Activated CD4-positive, CD25-positive, alpha-beta regulatory T cell treated with anti-CD3 and anti-CD28 coated beads, Interleukin-2, amount 50 U/mL, for 24 hours (primary cell): ENCODE measurements around the gene ETV3.
"Not testable (repeated sequence)": the region's sequence is repeated elsewhere in the genome, so short reads cannot be mapped to it uniquely, and the experiment has no call there.

ENCODE experiments used
- ATAC-seq, 2 donors: fragments of 150-1000 bp; cut with Tn5 transposase; one replicate each; pipeline ENCODE4 v1.10.0; 2021; ENCODE audit warnings: mild to moderate bottlenecking in 1 of 2, moderate library complexity in 1 of 2

The ETV3 gene

GRCh38 chr1:157138220-157139051, at the start of gene ETV3:
ETV3 (minus strand) TSS chr1:157138395; CDS start chr1:157136352, 2,043 bp downstream.
- ATAC-seq: peak; percentile 86 to 91

- no peak for ATAC-seq
Measured at GRCh38 chr1:157186281-157186992, 48.2 kb upstream of the ETV3 start.

DNA sequence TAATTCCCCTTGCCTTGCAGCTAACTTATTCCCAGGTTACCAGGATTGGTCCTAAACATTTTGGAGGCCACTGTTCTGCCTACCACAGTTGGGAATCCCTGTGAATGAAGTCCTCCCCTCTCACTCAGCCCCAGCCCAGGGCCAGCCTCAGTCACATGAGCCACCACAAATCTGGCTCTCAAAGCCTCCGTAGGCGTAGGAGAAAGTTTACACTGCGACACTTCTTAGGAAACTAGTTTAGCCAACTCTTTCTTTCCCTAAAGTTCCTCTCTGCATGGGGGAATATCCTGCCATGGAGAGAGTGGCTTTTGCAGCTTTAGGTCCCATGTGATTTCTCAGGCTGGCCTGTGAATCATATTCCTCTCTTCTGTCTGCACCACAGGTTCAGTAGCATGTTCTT, 45.7 kb upstream of the ETV3 start:
- ATAC-seq: no peak

DNA sequence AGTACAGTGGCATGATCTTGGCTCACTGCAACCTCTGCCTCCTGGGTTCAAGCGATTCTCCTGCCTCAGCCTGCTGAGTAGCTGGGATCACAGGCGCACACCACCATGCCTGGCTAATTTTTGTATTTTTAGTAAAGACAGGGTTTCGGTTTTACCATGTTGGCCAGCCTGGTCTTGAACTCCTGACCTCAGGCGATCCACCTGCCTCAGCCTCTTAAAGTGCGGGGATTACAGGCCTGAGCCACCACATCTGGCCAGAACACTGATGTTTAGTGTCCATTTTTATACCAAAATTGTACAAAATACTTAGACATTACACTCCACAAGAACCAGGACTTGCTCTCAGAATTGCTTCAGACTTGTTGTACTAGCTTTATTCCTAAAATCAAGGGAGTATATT, 44.2 kb upstream of the ETV3 start:
- not testable (repeated sequence) for ATAC-seq

GRCh38 chr1:157181790-157182189, 43.6 kb upstream of the ETV3 start:
- no peak for ATAC-seq

DNA sequence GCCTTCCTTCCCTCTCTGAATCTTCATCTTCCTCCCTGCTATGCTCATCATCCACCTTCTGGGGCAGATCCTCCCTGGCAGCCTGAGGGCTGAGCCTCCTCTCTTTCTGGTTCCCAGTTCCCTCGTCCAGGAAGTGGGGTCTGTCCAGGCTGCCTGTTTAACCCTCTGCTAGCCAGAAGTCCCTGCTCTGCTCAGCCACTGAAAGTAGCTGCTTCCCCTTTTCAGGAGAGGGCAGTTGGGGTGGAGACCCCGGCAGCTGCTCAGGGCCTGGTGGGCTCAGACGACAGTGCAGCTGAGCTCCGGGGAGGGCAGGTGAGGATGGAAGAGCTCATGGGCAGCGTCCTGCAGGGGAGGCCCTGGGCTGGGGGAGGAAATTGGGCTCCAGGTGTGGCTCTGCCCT, 43.1 kb upstream of the ETV3 start:
- no peak for ATAC-seq

DNA sequence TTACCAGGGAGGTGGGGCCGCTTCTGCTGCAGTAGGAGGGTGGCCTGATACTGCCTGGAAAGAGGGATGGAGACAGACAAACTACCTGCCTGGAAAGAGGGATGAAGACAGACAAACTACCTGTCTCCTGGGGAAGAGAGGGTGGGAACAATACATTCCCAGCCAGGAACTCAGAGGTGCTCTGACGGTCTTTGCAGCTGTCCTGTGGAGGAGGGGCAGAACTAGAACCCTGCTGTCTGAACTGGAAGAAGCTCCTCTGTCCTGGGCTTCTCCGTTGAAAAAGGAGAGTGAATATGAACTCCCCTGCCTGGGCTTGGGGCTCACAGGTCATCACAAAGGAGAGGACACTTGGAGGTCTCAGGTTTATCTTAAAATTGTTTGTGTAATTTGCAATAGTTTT, 40.3 kb upstream of the ETV3 start:
- ATAC-seq: no peak

DNA sequence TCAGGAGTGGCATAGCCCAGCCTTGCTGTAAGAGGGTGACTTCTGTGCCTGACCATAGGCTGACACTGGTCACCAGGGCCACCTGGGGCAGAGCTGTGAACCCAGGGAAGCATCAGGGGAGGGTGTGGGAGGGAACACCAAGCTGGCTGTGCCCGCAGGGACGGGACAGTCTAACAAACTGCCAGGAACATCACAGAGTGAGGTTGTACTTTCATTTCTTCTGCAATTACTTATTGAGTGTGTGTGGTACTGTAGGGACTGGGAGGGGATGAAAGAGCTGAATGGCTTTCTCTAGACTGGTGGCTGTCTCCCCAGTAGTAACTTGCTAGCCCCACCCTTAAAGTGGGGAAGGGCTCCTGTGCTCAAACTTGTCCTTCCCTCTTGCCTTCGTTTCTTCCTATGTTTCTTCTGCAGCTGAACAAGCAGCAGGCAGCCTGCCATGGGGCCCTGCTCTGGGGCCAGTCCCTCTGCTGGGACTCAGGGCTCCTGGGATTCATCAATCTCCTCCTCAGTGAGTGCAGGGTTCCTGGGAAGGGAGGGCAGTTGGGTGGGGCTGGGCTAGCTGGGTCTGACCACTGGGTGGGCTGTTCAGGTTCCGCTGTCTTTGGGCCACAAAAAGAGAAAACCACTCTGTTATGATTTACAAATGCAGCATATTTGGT, 39.7 kb upstream of the ETV3 start:
- ATAC-seq: no peak

GRCh38 chr1:157176591-157177121, 38.5 kb upstream of the ETV3 start:
- no peak for ATAC-seq

GRCh38 chr1:157176016-157176415, 37.8 kb upstream of the ETV3 start:
- no peak for ATAC-seq

DNA sequence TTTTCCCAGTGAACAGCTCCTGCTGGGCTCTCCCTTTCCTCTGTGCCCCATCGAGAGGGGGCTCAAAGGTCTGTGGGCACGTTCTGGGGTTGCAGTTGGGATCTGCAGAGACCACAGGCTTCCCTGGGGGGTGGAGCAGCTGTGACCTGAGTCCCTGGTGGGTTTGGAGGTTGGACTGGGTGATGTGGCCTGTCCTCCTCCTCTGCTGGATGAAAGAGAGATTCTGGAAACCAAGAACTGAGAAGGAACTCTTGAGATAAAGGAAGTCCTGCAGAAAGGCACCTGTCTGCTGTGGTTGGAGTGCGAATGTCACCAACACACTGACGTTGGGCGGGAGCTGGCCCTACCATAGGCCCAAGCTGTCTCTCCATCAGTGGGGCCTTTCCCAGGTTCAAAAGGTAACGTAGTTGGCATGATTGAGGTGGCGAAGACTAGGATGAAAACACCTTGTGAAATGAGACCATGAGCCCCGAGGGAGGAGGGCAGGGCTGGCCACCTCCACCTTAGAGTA, 35.8 kb upstream of the ETV3 start:
- ATAC-seq: no peak

DNA sequence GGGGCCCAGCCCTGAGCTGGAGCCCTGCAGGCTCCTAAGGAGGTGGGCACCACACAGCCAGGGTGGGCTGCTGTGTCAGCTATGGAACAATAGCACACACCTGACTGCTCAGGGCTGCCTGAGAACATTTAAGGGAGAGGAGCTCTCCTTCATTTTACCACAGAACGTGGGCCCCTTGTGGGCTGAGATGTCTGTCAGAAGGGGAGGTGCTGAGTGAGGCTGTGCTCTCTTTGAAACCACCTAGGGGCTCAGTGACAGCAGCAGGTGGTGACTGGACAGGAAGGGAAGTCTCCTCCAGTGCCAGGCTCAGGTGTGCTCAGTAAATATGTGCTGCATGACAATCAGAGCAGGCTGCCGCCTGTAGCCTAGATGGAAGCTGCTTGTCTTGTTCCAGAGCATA, 35.0 kb upstream of the ETV3 start:
- not testable (repeated sequence) for ATAC-seq

GRCh38 chr1:157172591-157172990, 34.4 kb upstream of the ETV3 start:
- not testable (repeated sequence) for ATAC-seq

- ATAC-seq: not testable (repeated sequence)
Measured at GRCh38 chr1:157171903-157172503, 33.8 kb upstream of the ETV3 start.

GRCh38 chr1:157170677-157171515, 32.7 kb upstream of the ETV3 start:
- no peak for ATAC-seq

DNA sequence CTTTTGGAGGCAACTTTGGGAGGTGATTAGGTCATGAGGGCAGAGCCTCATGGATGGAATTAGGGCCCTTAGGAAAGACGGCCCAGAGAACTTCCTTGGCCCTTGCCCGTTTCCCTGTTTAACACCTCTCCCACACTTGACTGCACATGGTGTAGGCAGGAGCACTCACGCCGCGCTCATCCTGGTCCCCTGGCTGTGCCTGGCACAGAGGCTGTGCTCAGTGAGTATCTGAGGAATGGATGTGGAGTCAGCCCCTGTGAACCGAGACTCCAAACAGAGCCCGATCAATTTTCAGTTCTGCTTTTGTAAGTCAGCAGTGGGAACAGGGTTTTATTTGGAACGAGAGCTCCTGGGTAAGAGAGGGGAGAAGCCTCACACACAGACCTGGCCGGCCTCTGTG, 29.8 kb upstream of the ETV3 start:
- no peak for ATAC-seq

- no peak for ATAC-seq
Measured at GRCh38 chr1:157167437-157167836, 29.2 kb upstream of the ETV3 start.

DNA sequence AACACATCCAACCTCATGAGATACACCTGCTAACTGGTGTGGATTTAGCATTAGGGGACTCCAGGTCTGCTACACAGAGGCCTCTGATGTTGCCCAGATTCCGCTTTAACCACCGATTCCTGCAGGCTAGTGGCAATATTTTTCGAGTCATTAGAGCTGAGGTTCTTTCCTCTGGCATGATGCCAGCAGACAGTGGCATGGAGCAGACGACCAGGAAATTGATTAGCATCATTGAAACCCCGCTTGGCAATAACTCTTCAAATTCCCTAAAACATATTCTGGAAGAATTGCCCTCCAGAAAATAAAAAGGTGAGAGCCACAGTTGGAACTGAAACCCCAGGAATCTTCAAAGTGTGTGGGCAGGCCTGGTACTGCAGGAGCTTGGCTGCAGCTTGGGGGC, 28.4 kb upstream of the ETV3 start:
- no peak for ATAC-seq

DNA sequence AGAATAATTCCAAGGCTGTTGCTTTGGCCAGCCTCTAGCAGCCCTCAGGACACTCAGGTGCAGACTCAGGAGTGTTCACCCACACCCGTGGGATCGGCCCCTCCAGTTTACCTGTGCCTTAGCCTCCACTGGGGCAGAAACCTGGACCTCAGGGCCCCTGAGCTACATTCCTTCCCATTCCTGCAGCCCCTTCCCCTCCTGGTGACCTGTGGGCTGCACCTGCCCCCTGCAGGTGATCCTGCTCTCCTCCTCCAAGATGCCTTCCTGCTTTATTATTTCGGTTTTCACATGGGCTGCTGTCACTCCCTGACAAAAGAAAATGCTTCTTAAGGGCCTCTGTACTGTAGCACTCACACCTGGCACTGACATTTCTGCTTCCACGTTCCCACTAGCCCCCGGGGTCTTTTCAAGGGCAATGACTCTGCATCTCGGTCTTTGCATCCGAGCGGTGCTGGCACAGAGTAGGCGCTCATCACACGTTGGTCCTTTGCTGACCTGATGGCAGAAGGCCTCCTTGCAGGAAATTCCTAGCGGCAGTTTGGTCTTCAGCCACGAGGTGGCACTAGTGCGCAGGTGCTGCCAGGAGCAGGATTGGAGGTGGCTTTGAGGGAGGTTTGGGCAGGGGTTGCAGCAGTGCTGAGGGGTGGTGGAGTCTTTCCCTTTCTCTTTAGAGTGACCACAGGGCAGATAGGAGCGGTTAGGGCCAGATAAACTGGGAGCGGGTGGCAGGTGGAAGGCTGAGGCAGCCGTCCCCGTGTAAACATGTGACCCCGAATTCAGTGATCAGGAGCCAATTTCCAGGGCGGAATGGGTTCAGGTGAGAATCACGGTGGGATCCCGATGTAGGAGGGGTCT, 25.3 kb upstream of the ETV3 start:
- ATAC-seq: peak; percentile 36 to 51

GRCh38 chr1:157162345-157162744, 24.1 kb upstream of the ETV3 start:
- no peak for ATAC-seq

- ATAC-seq: no peak
Measured at GRCh38 chr1:157161901-157162300, 23.7 kb upstream of the ETV3 start.
